DND-41 (cell line): ENCODE data around the gene PCED1B.

ENCODE experiments used
- ATAC-seq: fragments of 200-7000 bp; cut with Tn5 transposase; 3 replicates; pipeline ENCODE4 v1.9.1; 2021; ENCODE audit warnings: low read depth; ENCODE audit not compliant: insufficient read depth
- DNase-seq: peaks from one replicate; pipeline ENCODE4 v3.0.0-alpha.2; 2020
- H2AFZ ChIP-seq: 2 replicates; pipeline ENCODE4 v1.6.0; 2012; ENCODE audit warnings: low read depth, low read length
- H3K27ac ChIP-seq: 2 replicates; pipeline ENCODE4 v1.5.1; 2012; ENCODE audit warnings: low read length, inconsistent platforms
- H3K27me3 ChIP-seq: fragments of 200-600 bp; sonication (generic); 2 replicates; pipeline ENCODE4 v1.6.0; 2012; ENCODE audit warnings: low read length, mild to moderate bottlenecking, inconsistent platforms; ENCODE audit not compliant: insufficient read depth, poor library complexity
- H3K36me3 ChIP-seq: 2 replicates; pipeline ENCODE4 v1.5.1; 2012; ENCODE audit warnings: low read length, inconsistent platforms; ENCODE audit not compliant: insufficient read depth
- H3K4me1 ChIP-seq: 2 replicates; pipeline ENCODE4 v1.5.1; 2012; ENCODE audit warnings: mild to moderate bottlenecking, low read length; ENCODE audit not compliant: insufficient read depth
- H3K4me2 ChIP-seq: 2 replicates; pipeline ENCODE4 v1.6.0; 2012; ENCODE audit warnings: mild to moderate bottlenecking, moderate library complexity, low read length, inconsistent platforms; ENCODE audit not compliant: insufficient read depth
- H3K4me3 ChIP-seq, 2 experiments: fragments of 200-600 bp in 1 of 2; shearing (Covaris generic) in 1 of 2; 2 replicates each; pipeline ENCODE4 v1.5.1; 2012 to 2016; ENCODE audit warnings: inconsistent platforms in 2 of 2, low read length in 2 of 2, mild to moderate bottlenecking in 2 of 2, low read depth in 1 of 2, moderate library complexity in 1 of 2
- H3K79me2 ChIP-seq: 2 replicates; pipeline ENCODE4 v1.6.0; 2012; ENCODE audit warnings: low read length, inconsistent platforms; ENCODE audit not compliant: insufficient read depth
- H3K9ac ChIP-seq: 2 replicates; pipeline ENCODE4 v1.6.0; 2012; ENCODE audit warnings: low read depth, mild to moderate bottlenecking, inconsistent platforms, low read length, moderate library complexity
- H3K9me3 ChIP-seq: 2 replicates; pipeline ENCODE4 v1.5.1; 2012; ENCODE audit warnings: low read length, moderate library complexity, mild to moderate bottlenecking, inconsistent platforms; ENCODE audit not compliant: insufficient read depth, severe bottlenecking
- H4K20me1 ChIP-seq: 2 replicates; pipeline ENCODE4 v1.6.0; 2012; ENCODE audit warnings: low read length; ENCODE audit not compliant: insufficient read depth
- EZH2 ChIP-seq: IDR thresholded peaks from 3 replicates; pipeline ENCODE4 v1.6.1; 2012; ENCODE audit warnings: borderline replicate concordance, low read depth, mild to moderate bottlenecking, moderate library complexity, low read length, inconsistent platforms; ENCODE audit not compliant: severe bottlenecking
- TF ChIP-seq, protein P1 (sequence below): IDR thresholded peaks from 2 replicates; pipeline ENCODE4 v1.5.1; 2012; ENCODE audit warnings: borderline replicate concordance, low read length, moderate library complexity, mild to moderate bottlenecking; ENCODE audit not compliant: poor library complexity, severe bottlenecking; ENCODE audit errors: extremely low read depth

PCED1B gene

DNA sequence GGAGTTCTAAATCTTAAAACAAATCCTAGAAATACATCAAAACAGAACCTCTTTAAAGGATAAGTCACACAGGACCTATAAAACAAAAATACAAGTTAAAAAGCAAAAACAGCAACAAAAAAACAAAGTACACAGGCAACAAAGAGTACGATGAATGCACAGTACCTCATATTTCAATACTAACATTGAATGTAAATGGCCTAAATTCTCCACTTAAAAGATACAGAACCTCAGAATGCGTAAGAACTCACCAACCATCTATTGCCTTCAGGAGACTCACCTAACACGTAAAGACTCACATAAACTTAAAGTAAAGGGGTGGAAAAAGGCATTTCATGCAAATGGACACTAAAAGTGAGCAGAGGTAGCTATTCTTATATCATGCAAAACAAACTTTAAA is 172.5 kb downstream of the PCED1B start:
- ATAC-seq (no peak), DNase-seq (no peak)
- H3K4me3 ChIP-seq, result no peak overlapping the region
- no peak overlapping the region for H3K4me2 ChIP-seq
- H4K20me1 ChIP-seq, result no peaks in the 10 kb centered on the region
- no peaks in the 10 kb centered on the region for H3K27me3 ChIP-seq
- no peak overlapping the region for H2AFZ ChIP-seq
- H3K9ac ChIP-seq, result no peak overlapping the region
- H3K79me2 ChIP-seq, result no peaks in the 10 kb centered on the region
- no peaks in the 10 kb centered on the region for H3K4me1 ChIP-seq
- TF ChIP-seq, protein P1, sequence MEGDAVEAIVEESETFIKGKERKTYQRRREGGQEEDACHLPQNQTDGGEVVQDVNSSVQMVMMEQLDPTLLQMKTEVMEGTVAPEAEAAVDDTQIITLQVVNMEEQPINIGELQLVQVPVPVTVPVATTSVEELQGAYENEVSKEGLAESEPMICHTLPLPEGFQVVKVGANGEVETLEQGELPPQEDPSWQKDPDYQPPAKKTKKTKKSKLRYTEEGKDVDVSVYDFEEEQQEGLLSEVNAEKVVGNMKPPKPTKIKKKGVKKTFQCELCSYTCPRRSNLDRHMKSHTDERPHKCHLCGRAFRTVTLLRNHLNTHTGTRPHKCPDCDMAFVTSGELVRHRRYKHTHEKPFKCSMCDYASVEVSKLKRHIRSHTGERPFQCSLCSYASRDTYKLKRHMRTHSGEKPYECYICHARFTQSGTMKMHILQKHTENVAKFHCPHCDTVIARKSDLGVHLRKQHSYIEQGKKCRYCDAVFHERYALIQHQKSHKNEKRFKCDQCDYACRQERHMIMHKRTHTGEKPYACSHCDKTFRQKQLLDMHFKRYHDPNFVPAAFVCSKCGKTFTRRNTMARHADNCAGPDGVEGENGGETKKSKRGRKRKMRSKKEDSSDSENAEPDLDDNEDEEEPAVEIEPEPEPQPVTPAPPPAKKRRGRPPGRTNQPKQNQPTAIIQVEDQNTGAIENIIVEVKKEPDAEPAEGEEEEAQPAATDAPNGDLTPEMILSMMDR, result no peak
- no peak for TF ChIP-seq EZH2
- H3K9me3 ChIP-seq, result no peaks in the 10 kb centered on the region
- H3K27ac ChIP-seq, result no peak overlapping the region
- H3K36me3 ChIP-seq, result no peaks in the 10 kb centered on the region

DNA sequence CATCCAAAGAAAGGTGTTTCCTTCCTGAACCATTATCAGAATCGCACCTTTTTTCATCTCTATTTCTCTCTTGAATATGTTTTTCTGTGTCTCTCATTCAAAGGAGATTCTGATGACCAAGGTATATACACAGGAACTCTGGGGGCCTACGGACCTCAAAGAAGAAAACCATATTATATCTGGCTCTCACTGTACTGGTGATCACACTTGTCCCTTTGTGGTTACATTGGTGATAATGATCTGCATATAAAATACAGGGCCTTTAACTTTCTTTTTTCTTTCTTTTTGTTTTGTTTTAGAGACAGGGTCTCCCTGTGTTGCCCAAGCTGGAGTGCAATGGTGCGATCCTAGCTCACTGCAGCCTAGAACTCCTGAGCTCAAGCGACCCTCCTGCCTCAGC is 185.5 kb downstream of the PCED1B start:
- Histone ChIP-seq H3K4me3 (no peak overlapping the region), H3K9me3 (no peaks in the 10 kb centered on the region), H2AFZ (no peak overlapping the region), H3K4me1 (no peaks in the 10 kb centered on the region), H4K20me1 (no peaks in the 10 kb centered on the region), H3K27ac (no peak overlapping the region), H3K9ac (no peak overlapping the region), H3K79me2 (no peaks in the 10 kb centered on the region), H3K4me2 (no peak overlapping the region), H3K36me3 (no peaks in the 10 kb centered on the region), H3K27me3 (no peaks in the 10 kb centered on the region)
- DNase-seq, result no peak
- no peak for TF ChIP-seq EZH2
- TF ChIP-seq, protein P1, result no peak
- ATAC-seq, result no peak

DNA sequence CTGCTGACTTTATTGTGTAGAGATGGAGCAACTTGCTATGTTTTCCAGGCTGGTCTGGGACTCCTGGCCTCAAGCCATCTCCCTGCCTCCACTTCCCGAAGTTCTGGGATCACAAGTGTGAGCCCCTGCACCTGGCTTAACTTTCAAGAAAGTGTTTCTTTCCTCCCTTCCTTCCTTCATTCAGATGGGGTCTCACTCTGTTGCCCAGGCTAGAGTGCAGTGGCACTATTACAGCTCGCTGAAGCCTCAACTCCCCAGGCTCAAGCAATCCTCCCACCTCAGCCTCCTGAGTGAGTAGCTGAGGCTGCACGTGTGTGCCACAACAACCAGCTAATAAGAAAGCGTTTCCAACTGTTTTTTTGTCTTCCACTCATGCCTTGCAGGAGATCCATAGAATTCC is 186.0 kb downstream of the PCED1B start:
- Histone ChIP-seq H3K4me2 (no peak overlapping the region), H3K79me2 (no peaks in the 10 kb centered on the region), H4K20me1 (no peaks in the 10 kb centered on the region), H3K9ac (no peak overlapping the region), H3K36me3 (no peaks in the 10 kb centered on the region), H2AFZ (no peak overlapping the region), H3K9me3 (no peaks in the 10 kb centered on the region), H3K4me3 (no peak overlapping the region), H3K27ac (no peak overlapping the region), H3K4me1 (no peaks in the 10 kb centered on the region), H3K27me3 (no peaks in the 10 kb centered on the region)
- no peak for TF ChIP-seq EZH2
- TF ChIP-seq, protein P1, result no peak
- no peak for ATAC-seq
- DNase-seq, result no peak

DNA sequence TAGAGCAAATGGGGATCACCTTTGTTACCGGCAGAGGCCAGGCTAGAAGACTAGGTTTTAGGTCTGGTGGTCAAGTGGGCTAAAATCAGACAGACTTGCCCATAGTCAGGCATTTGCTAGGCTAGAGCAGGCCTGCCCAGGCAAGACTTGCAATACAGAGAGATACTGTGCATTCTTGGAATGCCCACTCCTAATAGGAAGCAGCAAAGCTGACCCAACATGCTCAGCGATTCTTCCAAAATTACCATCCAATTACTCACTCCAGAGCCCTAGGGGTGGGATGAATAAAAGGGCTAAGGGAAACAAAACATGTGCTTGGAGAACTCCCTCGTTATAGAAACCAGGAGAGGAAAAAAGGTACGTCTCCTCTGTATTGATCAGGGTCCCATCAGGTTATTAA is 188.2 kb downstream of the PCED1B start:
- H2AFZ ChIP-seq, result no peak overlapping the region
- no peak overlapping the region for H3K9ac ChIP-seq
- no peak overlapping the region for H3K27ac ChIP-seq
- no peak for ATAC-seq
- no peak overlapping the region for H3K4me2 ChIP-seq
- DNase-seq, result no peak
- no peaks in the 10 kb centered on the region for H3K4me1 ChIP-seq
- H3K36me3 ChIP-seq, result no peaks in the 10 kb centered on the region
- H3K79me2 ChIP-seq, result no peaks in the 10 kb centered on the region
- H3K4me3 ChIP-seq, result no peak overlapping the region
- H4K20me1 ChIP-seq, result no peaks in the 10 kb centered on the region
- H3K9me3 ChIP-seq, result no peaks in the 10 kb centered on the region
- TF ChIP-seq, protein P1, result no peak
- no peak for TF ChIP-seq EZH2
- no peaks in the 10 kb centered on the region for H3K27me3 ChIP-seq
